K562 (cell line): ENCODE data around the gene TSR3. TPM values are rescaled to one million over a fixed set of nuclear protein-coding genes. Genes with fewer than 3 reads are reported as not detected.

Experiments
- ATAC-seq: fragments of 200-7000 bp; cut with Tn5 transposase; 3 replicates; pipeline ENCODE4 v1.9.1; 2020; ENCODE audit warnings: moderate library complexity
- BruUV-seq: library from RNA; stranded (reverse); fragments of 400-500 nt; replicated peaks from 2 replicates; lab custom pipeline; 2021; lab: Mats Ljungman, UMichigan
- CTCF ChIA-PET: fragments of 300-600 bp; formaldehyde crosslinking; extraction: SDS; loops from one replicate; lab custom pipeline; 2021; ENCODE audit warnings: low intra/inter-chr PET ratio; lab: Yijun Ruan, JAX
- POLR2A ChIA-PET: fragments of 300-600, 350-650 bp; sonication (Branson Sonifier 250); formaldehyde crosslinking; extraction: SDS; loops from one replicate; lab custom pipeline; 2021; ENCODE audit warnings: antibody characterized with exemption, inconsistent platforms; lab: Yijun Ruan, JAX
- DNase-seq, 4 experiments: peaks; one replicate each; pipeline versions ENCODE4 v3.0.0 to v3.0.0-alpha.2; 2011 to 2018; ENCODE audit warnings: low spot score in 3 of 4, mixed read lengths in 3 of 4; ENCODE audit errors: extremely low read depth in 1 of 4
- FAIRE-seq: peaks from 2 replicates; lab custom pipeline; 2011; peaks lifted over from hg19 to GRCh38; lab: Jason Lieb, UNC
- H2AFZ ChIP-seq: 2 replicates; pipeline ENCODE4 v1.6.0; 2011; ENCODE audit warnings: low read depth, low read length, control low read depth, inconsistent platforms
- H3K27ac ChIP-seq: fragments of 200-600 bp; 3 replicates; pipeline ENCODE4 v1.8.0; 2011; ENCODE audit warnings: low read depth, mild to moderate bottlenecking, control low read depth, inconsistent platforms, low read length, moderate library complexity, mixed read lengths; ENCODE audit errors: extremely low read depth
- H3K27me3 ChIP-seq, 2 experiments: fragments of 300-600 bp in 1 of 2; 2 replicates in 1 of 2; 3 replicates in 1 of 2; pipeline versions ENCODE4 v1.6.0 to v1.8.0; 2011; ENCODE audit warnings: inconsistent platforms in 2 of 2, low read length in 2 of 2, mild to moderate bottlenecking in 1 of 2, mixed read lengths in 1 of 2, moderate library complexity in 1 of 2; ENCODE audit not compliant: control insufficient read depth in 2 of 2, insufficient read depth in 2 of 2
- H3K36me3 ChIP-seq: fragments of 300-600 bp; 3 replicates; pipeline ENCODE4 v1.8.0; 2011; ENCODE audit warnings: mild to moderate bottlenecking, low read length, inconsistent platforms; ENCODE audit not compliant: control insufficient read depth, insufficient read depth
- H3K4me1 ChIP-seq, 2 experiments: fragments of 200-600 bp in 1 of 2; replicated peaks in 1 of 2; 2 replicates in 1 of 2; 3 replicates in 1 of 2; pipeline versions ENCODE4 v1.5.1 to v1.8.0; 2011; ENCODE audit warnings: inconsistent platforms in 2 of 2, low read length in 2 of 2, mild to moderate bottlenecking in 1 of 2, mixed read lengths in 1 of 2, moderate library complexity in 1 of 2; ENCODE audit not compliant: control insufficient read depth in 2 of 2, insufficient read depth in 2 of 2
- H3K4me2 ChIP-seq: 2 replicates; pipeline ENCODE4 v1.6.1; 2011; ENCODE audit warnings: low read length, control low read depth, inconsistent platforms, mixed read lengths; ENCODE audit not compliant: insufficient read depth
- H3K4me3 ChIP-seq: fragments of 200-600 bp; sonication (generic), shearing (Covaris generic); 2 replicates; pipeline ENCODE4 v1.5.1; 2016; ENCODE audit warnings: control low read depth, inconsistent platforms
- H3K79me2 ChIP-seq: fragments of 200-600 bp; 3 replicates; pipeline ENCODE4 v1.8.0; 2011; ENCODE audit warnings: low read length, inconsistent platforms; ENCODE audit not compliant: control insufficient read depth, insufficient read depth
- H3K9ac ChIP-seq, 2 experiments: 2 replicates each; pipeline versions ENCODE4 v1.6.0 to v1.6.1; 2011; ENCODE audit warnings: low read depth in 2 of 2, low read length in 2 of 2, control low read depth in 1 of 2, inconsistent platforms in 1 of 2, mild to moderate bottlenecking in 1 of 2, mixed read lengths in 1 of 2; ENCODE audit not compliant: insufficient read depth in 1 of 2
- H3K9me1 ChIP-seq: one replicate; pipeline ENCODE4 v1.6.0; 2011; ENCODE audit warnings: inconsistent platforms, mild to moderate bottlenecking, low read length, moderate library complexity; ENCODE audit not compliant: control insufficient read depth, insufficient read depth
- H3K9me3 ChIP-seq: replicated peaks from 2 replicates; pipeline ENCODE4 v1.5.1; 2011; ENCODE audit warnings: low read depth, low read length, inconsistent platforms; ENCODE audit not compliant: control insufficient read depth, insufficient read depth
- H4K20me1 ChIP-seq: replicated peaks from 2 replicates; pipeline ENCODE4 v1.6.1; 2011; ENCODE audit warnings: low read length, inconsistent platforms, mixed read lengths; ENCODE audit not compliant: control insufficient read depth, insufficient read depth
- E2F6 ChIP-seq, 2 experiments: IDR thresholded peaks; 2 replicates each; pipeline ENCODE4 v1.6.1; 2011; ENCODE audit warnings: borderline replicate concordance in 1 of 2, control low read depth in 1 of 2, low read depth in 1 of 2, low read length in 1 of 2, mild to moderate bottlenecking in 1 of 2, mixed read lengths in 1 of 2, moderate library complexity in 1 of 2; ENCODE audit not compliant: insufficient read depth in 1 of 2, insufficient read length in 1 of 2, poor library complexity in 1 of 2, severe bottlenecking in 1 of 2; ENCODE audit errors: extremely low read depth in 1 of 2
- EP400 ChIP-seq: fragments of 450-650 bp; IDR thresholded peaks from 2 replicates; pipeline ENCODE4 v1.6.1; 2017; ENCODE audit warnings: antibody characterized with exemption, mild to moderate bottlenecking, moderate library complexity
- FOXM1 ChIP-seq, 2 experiments: fragments of 450-650 bp in 1 of 2; sonication (generic) in 1 of 2; formaldehyde crosslinking in 1 of 2; IDR thresholded peaks; 2 replicates each; pipeline versions ENCODE4 v1.6.1 to v1.9.0; 2017 to 2022; ENCODE audit warnings: low read depth in 2 of 2, mild to moderate bottlenecking in 2 of 2, missing genetic modification reagents in 1 of 2, moderate library complexity in 1 of 2
- HCFC1 ChIP-seq: IDR thresholded peaks from 2 replicates; pipeline ENCODE4 v1.6.1; 2012; ENCODE audit warnings: low read depth, low read length, improper control_type of control experiment
- JUNB ChIP-seq: fragments of 450-650 bp; formaldehyde crosslinking; conservative IDR thresholded peaks from 2 replicates; pipeline ENCODE4 v1.4.0; 2020; ENCODE audit warnings: mild to moderate bottlenecking
- MXI1 ChIP-seq: IDR thresholded peaks from 2 replicates; pipeline ENCODE4 v1.6.1; 2011; ENCODE audit warnings: low read depth, mild to moderate bottlenecking, improper control_type of control experiment, low read length
- NCOA6 ChIP-seq: fragments of 450-650 bp; IDR thresholded peaks from 2 replicates; pipeline ENCODE4 v1.6.1; 2017; ENCODE audit warnings: mild to moderate bottlenecking
- NONO ChIP-seq, 2 experiments: fragments of 200-400 bp in 1 of 2; fragments of 450-650 bp in 1 of 2; formaldehyde crosslinking in 1 of 2; IDR thresholded peaks; 2 replicates each; pipeline ENCODE4 v1.6.1; 2017; ENCODE audit warnings: low read depth in 2 of 2, mild to moderate bottlenecking in 2 of 2, moderate library complexity in 2 of 2, low read length in 1 of 2
- NR1H2 ChIP-seq: sonication (generic); formaldehyde crosslinking; IDR thresholded peaks from 2 replicates; pipeline ENCODE4 v1.4.0; 2020; ENCODE audit warnings: mild to moderate bottlenecking, missing genetic modification reagents
- PCBP1 ChIP-seq: fragments of 200-400 bp; formaldehyde crosslinking; IDR thresholded peaks from 2 replicates; pipeline ENCODE4 v1.6.1; 2018; ENCODE audit warnings: mild to moderate bottlenecking, low read depth, low read length; ENCODE audit not compliant: poor library complexity, severe bottlenecking
- RBBP5 ChIP-seq: fragments of 200-600 bp; sonication (generic); IDR thresholded peaks from 2 replicates; pipeline ENCODE4 v1.6.1; 2012; ENCODE audit warnings: borderline replicate concordance, mild to moderate bottlenecking, low read length, control low read depth, inconsistent platforms; ENCODE audit not compliant: insufficient read depth, poor library complexity, severe bottlenecking
- TAF15 ChIP-seq: fragments of 200-400 bp; formaldehyde crosslinking; IDR thresholded peaks from 2 replicates; pipeline ENCODE4 v1.6.1; 2017; ENCODE audit warnings: mild to moderate bottlenecking, low read depth, low read length, moderate library complexity
- TRIM28 ChIP-seq: fragments of 450-650 bp; IDR thresholded peaks from 2 replicates; pipeline ENCODE4 v1.6.1; 2017
- WGBS: fragments of 100-300 bp; shearing (Covaris generic); methylation state at CpG from one replicate; pipeline ENCODE4 v1.1.6; 2016; ENCODE audit warnings: low coverage, mixed read lengths; ENCODE audit not compliant: insufficient coverage; ENCODE audit errors: missing lambda C conversion rate; 5-methylcytosine and 5-hydroxymethylcytosine counted together
- in situ Hi-C: fragments of 300-500 bp; cut with MboI; formaldehyde crosslinking; loops from 4 replicates; pipeline ENCODE4 v1.15.0; 2018; ENCODE audit warnings: inconsistent platforms, mixed read lengths
- intact Hi-C: fragments of 100-400 bp; cut with micrococcal nuclease; formaldehyde crosslinking; loops from 2 replicates; pipeline ENCODE4 v1.14.2; 2022
- polyA plus RNA-seq, 8 experiments: library from polyadenylated mRNA; depleted of rRNA in 4 of 8; stranded (reverse) in 5 of 8; unstranded in 3 of 8; fragments of >200 nt; fragmentation: Nextera tagmentation in 2 of 8; fragmentation: Illumina TruSeq in 1 of 8; extraction: Ambion mirVana in 2 of 8; extraction: Trizol in 1 of 8; gene quantifications; 2 replicates each; pipeline versions ENCODE4 v1.2.1 to v1.2.3, GENCODE V29; 2011 to 2014; ENCODE audit warnings: inconsistent platforms in 1 of 8, missing spikeins in 1 of 8
- total RNA-seq, 7 experiments: library from RNA; depleted of rRNA in 6 of 7; stranded (reverse); fragments of >200 nt in 6 of 7; fragmentation: Illumina TruSeq in 2 of 7; extraction: Trizol in 2 of 7; gene quantifications; 2 replicates each; pipeline versions ENCODE4 v1.2.1 to v1.2.3, GENCODE V29; 2011 to 2021; ENCODE audit warnings: low replicate concordance in 1 of 7
- TF ChIP-seq, protein P1 (sequence below): sonication (generic); IDR thresholded peaks from 2 replicates; pipeline ENCODE4 v1.6.1; 2016
- TF ChIP-seq, protein P2 (sequence below): fragments of 250-450 bp; sonication (Bioruptor Pico); IDR thresholded peaks from 2 replicates; pipeline ENCODE4 v1.5.0; 2021
- TF ChIP-seq, protein P3 (sequence below): sonication (generic); formaldehyde crosslinking; IDR thresholded peaks from 2 replicates; pipeline ENCODE4 v1.4.0; 2020; ENCODE audit warnings: mild to moderate bottlenecking, missing genetic modification reagents

Gene TSR3
- total and polyA plus RNA-seq, 9 of the 15 experiments (the other 6 are each of a cell fraction or from before 2014, with no cell fraction given), result 1.5 to 74.8 (median 16.5) TPM

GRCh38 chr16:1378804-1379303 lies 27.2 kb upstream of the TSR3 start:
- H2AFZ ChIP-seq, result peak overlapping the region; percentile 70; the same call in 1 of the 2 replicates
- peaks cover 5% of the 10 kb centered on the region for H3K9me1 ChIP-seq
- intact Hi-C loops, result no loop called here
- ChIA-PET POLR2A (interaction anchor here (0.5 to 4.2 kb wide), 31 partner anchors 10 to 776 kb away, joined by 3 to 73 read pairs (median 4); partner anchors contain the start of genes EME2, FAHD1, HAGH and MRPS34), CTCF (no interaction called here)
- ATAC-seq (peak; percentile 93), DNase-seq (peak; percentile 80 to 93 (median 86)), FAIRE-seq (peak; percentile 98)
- peaks cover 36% of the 10 kb centered on the region for H3K79me2 ChIP-seq
- peaks cover 19 to 74% of the 10 kb centered on the region in 2 experiments; a peak in 4 of 5 replicates for H3K4me1 ChIP-seq
- H3K27me3 ChIP-seq, result no peaks in the 10 kb centered on the region
- in situ Hi-C loops, result no loop called here
- peak overlapping the region; percentile 88 for H3K4me2 ChIP-seq
- no peaks in the 10 kb centered on the region for H3K9me3 ChIP-seq
- BruUV-seq, result no TSS peak
- H3K9ac ChIP-seq, result peak overlapping the region; percentile 97 to 100
- H3K4me3 ChIP-seq, result peak overlapping the region; percentile 76
- peaks cover 8% of the 10 kb centered on the region; the same call in 1 of the 2 replicates for H4K20me1 ChIP-seq
- under 1% methylated on average over 18 of the region's 31 CpGs for WGBS
- peak overlapping the region; percentile 100 for H3K27ac ChIP-seq
- H3K36me3 ChIP-seq, result peaks cover 8% of the 10 kb centered on the region; the same call in 2 of the 3 replicates
- TF ChIP-seq RBBP5, result peak; percentile 46
- no peak for TF ChIP-seq NCOA6
- no peak for TF ChIP-seq NR1H2
- TF ChIP-seq, protein P1, sequence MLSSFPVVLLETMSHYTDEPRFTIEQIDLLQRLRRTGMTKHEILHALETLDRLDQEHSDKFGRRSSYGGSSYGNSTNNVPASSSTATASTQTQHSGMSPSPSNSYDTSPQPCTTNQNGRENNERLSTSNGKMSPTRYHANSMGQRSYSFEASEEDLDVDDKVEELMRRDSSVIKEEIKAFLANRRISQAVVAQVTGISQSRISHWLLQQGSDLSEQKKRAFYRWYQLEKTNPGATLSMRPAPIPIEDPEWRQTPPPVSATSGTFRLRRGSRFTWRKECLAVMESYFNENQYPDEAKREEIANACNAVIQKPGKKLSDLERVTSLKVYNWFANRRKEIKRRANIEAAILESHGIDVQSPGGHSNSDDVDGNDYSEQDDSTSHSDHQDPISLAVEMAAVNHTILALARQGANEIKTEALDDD, result peak; percentile 22; the same call in 1 of the 2 replicates
- TF ChIP-seq NONO (IDR thresholded peaks at IDR 0.05; ENCODE audit: low read depth in 2 of 2, low read length in 1 of 2), result 0 out of 4 replicates have a peak, but pooled peaks of 1 of the 2 experiments have one; percentile 43
- peak; percentile 85 for TF ChIP-seq EP400
- no peak for TF ChIP-seq FOXM1 (IDR thresholded peaks at IDR 0.05; ENCODE audit: low read depth)
- TF ChIP-seq FOXM1 (CRISPR knock-in tag; IDR thresholded peaks at IDR 0.05; ENCODE audit: low read depth), result 0 out of 2 replicates have a peak, but pooled peaks have one; percentile 81
- TF ChIP-seq TRIM28, result no peak
- TF ChIP-seq MXI1, result 0 out of 2 replicates have a peak, but pooled peaks have one; percentile 53
- no peak for TF ChIP-seq TAF15
- TF ChIP-seq, protein P2, sequence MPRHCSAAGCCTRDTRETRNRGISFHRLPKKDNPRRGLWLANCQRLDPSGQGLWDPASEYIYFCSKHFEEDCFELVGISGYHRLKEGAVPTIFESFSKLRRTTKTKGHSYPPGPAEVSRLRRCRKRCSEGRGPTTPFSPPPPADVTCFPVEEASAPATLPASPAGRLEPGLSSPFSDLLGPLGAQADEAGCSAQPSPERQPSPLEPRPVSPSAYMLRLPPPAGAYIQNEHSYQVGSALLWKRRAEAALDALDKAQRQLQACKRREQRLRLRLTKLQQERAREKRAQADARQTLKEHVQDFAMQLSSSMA (CRISPR knock-in tag), result no peak
- TF ChIP-seq, protein P3, sequence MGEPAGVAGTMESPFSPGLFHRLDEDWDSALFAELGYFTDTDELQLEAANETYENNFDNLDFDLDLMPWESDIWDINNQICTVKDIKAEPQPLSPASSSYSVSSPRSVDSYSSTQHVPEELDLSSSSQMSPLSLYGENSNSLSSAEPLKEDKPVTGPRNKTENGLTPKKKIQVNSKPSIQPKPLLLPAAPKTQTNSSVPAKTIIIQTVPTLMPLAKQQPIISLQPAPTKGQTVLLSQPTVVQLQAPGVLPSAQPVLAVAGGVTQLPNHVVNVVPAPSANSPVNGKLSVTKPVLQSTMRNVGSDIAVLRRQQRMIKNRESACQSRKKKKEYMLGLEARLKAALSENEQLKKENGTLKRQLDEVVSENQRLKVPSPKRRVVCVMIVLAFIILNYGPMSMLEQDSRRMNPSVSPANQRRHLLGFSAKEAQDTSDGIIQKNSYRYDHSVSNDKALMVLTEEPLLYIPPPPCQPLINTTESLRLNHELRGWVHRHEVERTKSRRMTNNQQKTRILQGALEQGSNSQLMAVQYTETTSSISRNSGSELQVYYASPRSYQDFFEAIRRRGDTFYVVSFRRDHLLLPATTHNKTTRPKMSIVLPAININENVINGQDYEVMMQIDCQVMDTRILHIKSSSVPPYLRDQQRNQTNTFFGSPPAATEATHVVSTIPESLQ, result no peak
- peak in 1 of 2 experiments; percentile 29 for TF ChIP-seq E2F6 (IDR thresholded peaks at IDR 0.05; ENCODE audit: borderline replicate concordance in 1 of 2, extremely low read depth in 1 of 2, insufficient read depth in 1 of 2, insufficient read length in 1 of 2, low read depth in 1 of 2, low read length in 1 of 2, poor library complexity in 1 of 2, severe bottlenecking in 1 of 2)
- no peak; the same call in 1 of the 2 replicates for TF ChIP-seq JUNB (CRISPR knock-in tag)
- no peak for TF ChIP-seq PCBP1
- TF ChIP-seq HCFC1, result no peak
